CD4-positive, alpha-beta memory T cell (primary cell): ENCODE measurements around the gene PVR. TPM values are rescaled to one million over a fixed set of nuclear protein-coding genes. Genes with fewer than 3 reads are reported as not detected.
A peak's percentile ranks its signal among the peaks of the same experiment; 100 is the strongest.

Experiments
- CTCF ChIA-PET: fragments of 350-600 bp; sonication (Branson Sonifier 250); formaldehyde crosslinking; loops from one replicate; lab custom pipeline; 2021; ENCODE audit warnings: inconsistent platforms; ENCODE audit not compliant: partially characterized antibody; lab: Charles Lee
- POLR2A ChIA-PET: fragments of 350-600 bp; sonication (Branson Sonifier 250); formaldehyde crosslinking; loops from one replicate; lab custom pipeline; 2021; ENCODE audit not compliant: partially characterized antibody; lab: Charles Lee
- DNase-seq, 5 donors: peaks; one replicate each; pipeline versions ENCODE4 v3.0.0 to v3.0.0-alpha.2; 2020 to 2022; ENCODE audit warnings: mixed read lengths in 1 of 5
- H3K27ac ChIP-seq: one replicate; pipeline ENCODE4 v1.7.0; 2013; ENCODE audit warnings: low read depth, low read length
- H3K27me3 ChIP-seq: 2 replicates; pipeline ENCODE4 v1.7.0; 2013; ENCODE audit warnings: mild to moderate bottlenecking, low read length, moderate library complexity; ENCODE audit not compliant: insufficient read depth
- H3K36me3 ChIP-seq: 2 replicates; pipeline ENCODE4 v1.7.0; 2013; ENCODE audit warnings: mild to moderate bottlenecking, low read length, moderate library complexity; ENCODE audit not compliant: insufficient read depth
- H3K4me1 ChIP-seq: 2 replicates; pipeline ENCODE4 v1.7.0; 2013; ENCODE audit warnings: mild to moderate bottlenecking, low read length, moderate library complexity; ENCODE audit not compliant: insufficient read depth
- H3K4me3 ChIP-seq, 2 donors: one replicate each; pipeline ENCODE4 v1.7.0; 2013; ENCODE audit warnings: low read length in 2 of 2, mild to moderate bottlenecking in 1 of 2
- H3K9me3 ChIP-seq, 2 donors: one replicate each; pipeline ENCODE4 v1.7.0; 2013; ENCODE audit warnings: low read length in 2 of 2, control low read depth in 1 of 2; ENCODE audit not compliant: control insufficient read depth in 1 of 2
- H3K27ac Mint-ChIP-seq, 7 donors: one replicate each; pipeline ENCODE4 v1.8.0; 2020 to 2021; ENCODE audit warnings: mixed read lengths in 7 of 7, mild to moderate bottlenecking in 6 of 7, inconsistent platforms in 3 of 7, moderate library complexity in 3 of 7
- H3K27me3 Mint-ChIP-seq, 2 donors: one replicate each; pipeline ENCODE4 v1.8.0; 2020 to 2021; ENCODE audit warnings: mixed read lengths in 2 of 2
- H3K36me3 Mint-ChIP-seq, 2 donors: one replicate each; pipeline ENCODE4 v1.8.0; 2020 to 2021; ENCODE audit warnings: mixed read lengths in 2 of 2, inconsistent platforms in 1 of 2, mild to moderate bottlenecking in 1 of 2
- H3K4me1 Mint-ChIP-seq, 4 donors: one replicate each; pipeline ENCODE4 v1.8.0; 2020 to 2021; ENCODE audit warnings: mixed read lengths in 4 of 4, mild to moderate bottlenecking in 1 of 4
- H3K4me3 Mint-ChIP-seq, 8 donors: one replicate each; pipeline ENCODE4 v1.8.0; 2020 to 2021; ENCODE audit warnings: mixed read lengths in 8 of 8, mild to moderate bottlenecking in 7 of 8, moderate library complexity in 6 of 8, inconsistent platforms in 3 of 8
- H3K9me3 Mint-ChIP-seq, 8 donors: one replicate each; pipeline ENCODE4 v1.8.0; 2020 to 2021; ENCODE audit warnings: mixed read lengths in 8 of 8, mild to moderate bottlenecking in 5 of 8, inconsistent platforms in 3 of 8, moderate library complexity in 1 of 8
- intact Hi-C: fragments of 100-400 bp; cut with micrococcal nuclease; formaldehyde crosslinking; loops from one replicate; pipeline ENCODE4 v1.15.1; 2023
- polyA plus RNA-seq, 2 donors: library from polyadenylated mRNA; unstranded; fragments of 300-500 nt; fragmentation: Illumina TruSeq; gene quantifications; one replicate each; pipeline ENCODE4 v1.2.3, GENCODE V29; 2021
- total RNA-seq, 2 experiments: library from RNA; stranded (reverse); gene quantifications; one replicate each; pipeline ENCODE4 v1.2.3, GENCODE V29; 2021

Gene PVR
- total and polyA plus RNA-seq, 4 experiments from 2014 or later, result 0.34 to 1.7 (median 1.0) TPM; not detected in 1

GRCh38 chr19:44645407-44646048 lies 1.8 kb downstream of the PVR start:
- peaks cover 10 to 11% of the 10 kb centered on the region in 2 donors for H3K27me3 Mint-ChIP-seq
- H3K4me3 ChIP-seq, result no peak overlapping the region
- H3K27ac Mint-ChIP-seq, result no peak overlapping the region
- no peaks in the 10 kb centered on the region for H3K9me3 ChIP-seq
- intact Hi-C loops, result no loop called here
- no peaks in the 10 kb centered on the region for H3K36me3 ChIP-seq
- no peak overlapping the region for H3K4me3 Mint-ChIP-seq
- no peak for DNase-seq
- H3K27me3 ChIP-seq, result no peaks in the 10 kb centered on the region
- H3K4me1 Mint-ChIP-seq, result peaks cover 0 to 10% (median 1%) of the 10 kb centered on the region in 4 donors
- H3K36me3 Mint-ChIP-seq, result no peaks in the 10 kb centered on the region
- peaks cover 0 to 1% (median 0%) of the 10 kb centered on the region in 8 donors for H3K9me3 Mint-ChIP-seq
- ChIA-PET CTCF (no interaction called here), POLR2A (no interaction called here)
- H3K4me1 ChIP-seq, result peaks cover 6% of the 10 kb centered on the region
- no peak overlapping the region for H3K27ac ChIP-seq

- DNase-seq, result no peak
- Histone ChIP-seq H3K4me1 (peaks cover 6% of the 10 kb centered on the region), H3K9me3 (no peaks in the 10 kb centered on the region), H3K27me3 (no peaks in the 10 kb centered on the region), H3K27ac (no peak overlapping the region), H3K36me3 (no peaks in the 10 kb centered on the region), H3K4me3 (no peak overlapping the region)
- intact Hi-C loops, result no loop called here
- Mint-ChIP-seq H3K27me3 (peaks cover 7 to 11% of the 10 kb centered on the region in 2 donors), H3K4me1 (peaks cover 0 to 10% (median 1%) of the 10 kb centered on the region in 4 donors), H3K4me3 (no peak overlapping the region), H3K27ac (no peak overlapping the region), H3K36me3 (no peaks in the 10 kb centered on the region), H3K9me3 (peaks cover 0 to 1% (median 0%) of the 10 kb centered on the region in 8 donors)
- ChIA-PET POLR2A (no interaction called here), CTCF (no interaction called here)
Observed at GRCh38 chr19:44646049-44646416, 2.3 kb downstream of the PVR start.

GRCh38 chr19:44647144-44647543 lies 3.4 kb downstream of the PVR start:
- Histone ChIP-seq H3K36me3 (no peaks in the 10 kb centered on the region), H3K9me3 (no peaks in the 10 kb centered on the region), H3K27ac (no peak overlapping the region), H3K4me1 (peaks cover 6% of the 10 kb centered on the region), H3K27me3 (no peaks in the 10 kb centered on the region), H3K4me3 (no peak overlapping the region)
- Mint-ChIP-seq H3K27me3 (peaks cover 7 to 15% of the 10 kb centered on the region in 2 donors), H3K9me3 (peaks cover 0 to 1% (median 0%) of the 10 kb centered on the region in 8 donors), H3K36me3 (no peaks in the 10 kb centered on the region), H3K4me3 (no peak overlapping the region), H3K4me1 (peaks cover 0 to 10% (median 1%) of the 10 kb centered on the region in 4 donors), H3K27ac (no peak overlapping the region)
- CTCF ChIA-PET, result no interaction called here
- intact Hi-C loops, result no loop called here
- POLR2A ChIA-PET, result no interaction called here
- DNase-seq, result no peak

GRCh38 chr19:44648631-44649251 lies 5.0 kb downstream of the PVR start:
- Histone ChIP-seq H3K9me3 (no peaks in the 10 kb centered on the region), H3K27me3 (no peaks in the 10 kb centered on the region), H3K27ac (no peak overlapping the region), H3K4me3 (no peak overlapping the region), H3K4me1 (peaks cover 6% of the 10 kb centered on the region), H3K36me3 (no peaks in the 10 kb centered on the region)
- intact Hi-C loops, result no loop called here
- DNase-seq, result no peak
- Mint-ChIP-seq H3K27ac (peak overlapping the region in 1 of 7 donors; percentile 36), H3K9me3 (peaks cover 0 to 1% (median 0%) of the 10 kb centered on the region in 8 donors), H3K4me1 (peaks cover 0 to 6% (median 0%) of the 10 kb centered on the region in 4 donors), H3K4me3 (no peak overlapping the region), H3K36me3 (no peaks in the 10 kb centered on the region), H3K27me3 (peaks cover 5 to 11% of the 10 kb centered on the region in 2 donors)
- POLR2A ChIA-PET, result no interaction called here
- CTCF ChIA-PET, result interaction anchor here (1.0 to 1.5 kb wide), 2 partner anchors 9 to 72 kb away, joined by 3 to 6 read pairs; no protein-coding TSS in a partner anchor

- Histone ChIP-seq H3K9me3 (no peaks in the 10 kb centered on the region), H3K36me3 (no peaks in the 10 kb centered on the region), H3K27me3 (no peaks in the 10 kb centered on the region), H3K27ac (no peak overlapping the region), H3K4me1 (peaks cover 5% of the 10 kb centered on the region), H3K4me3 (no peak overlapping the region)
- Mint-ChIP-seq H3K9me3 (peaks cover 0 to 1% (median 0%) of the 10 kb centered on the region in 8 donors), H3K4me3 (no peak overlapping the region), H3K4me1 (peaks cover 0 to 5% (median 4%) of the 10 kb centered on the region in 4 donors), H3K36me3 (no peaks in the 10 kb centered on the region), H3K27me3 (peaks cover 5 to 11% of the 10 kb centered on the region in 2 donors), H3K27ac (no peak overlapping the region)
- intact Hi-C loops, result no loop called here
- no peak for DNase-seq
- ChIA-PET CTCF (no interaction called here), POLR2A (no interaction called here)
Observed at GRCh38 chr19:44649578-44650145, 6.0 kb downstream of the PVR start.

GRCh38 chr19:44653343-44653742 lies 9.6 kb downstream of the PVR start:
- Mint-ChIP-seq H3K4me3 (no peak overlapping the region), H3K27ac (no peak overlapping the region), H3K4me1 (peaks cover 1 to 13% (median 8%) of the 10 kb centered on the region in 4 donors), H3K27me3 (peaks cover 1 to 5% of the 10 kb centered on the region in 2 donors), H3K36me3 (no peaks in the 10 kb centered on the region), H3K9me3 (peaks cover 0 to 1% (median 0%) of the 10 kb centered on the region in 8 donors)
- peaks cover 5% of the 10 kb centered on the region for H3K4me1 ChIP-seq
- ChIA-PET CTCF (no interaction called here), POLR2A (no interaction called here)
- DNase-seq, result no peak
- no peak overlapping the region for H3K27ac ChIP-seq
- intact Hi-C loops, result no loop called here
- no peaks in the 10 kb centered on the region for H3K9me3 ChIP-seq
- no peak overlapping the region for H3K4me3 ChIP-seq
- H3K36me3 ChIP-seq, result no peaks in the 10 kb centered on the region
- no peaks in the 10 kb centered on the region for H3K27me3 ChIP-seq
